Nephron (organoid): ENCODE measurements around the gene SMYD3.

Experiments
- H3K27ac Mint-ChIP-seq, 3 experiments: 2 replicates each; pipeline ENCODE4 v1.8.0; 2020; ENCODE audit warnings: mixed read lengths in 3 of 3, mild to moderate bottlenecking in 2 of 3, moderate library complexity in 1 of 3
- H3K27me3 Mint-ChIP-seq: 2 replicates; pipeline ENCODE4 v1.8.0; 2021; ENCODE audit warnings: low read depth, mild to moderate bottlenecking, moderate library complexity, mixed read lengths
- H3K36me3 Mint-ChIP-seq: 2 replicates; pipeline ENCODE4 v1.8.0; 2020; ENCODE audit warnings: low read depth, mixed read lengths
- H3K4me1 Mint-ChIP-seq: 2 replicates; pipeline ENCODE4 v1.8.0; 2020; ENCODE audit warnings: mixed read lengths
- H3K4me3 Mint-ChIP-seq, 3 experiments: 2 replicates each; pipeline ENCODE4 v1.8.0; 2020; ENCODE audit warnings: mild to moderate bottlenecking in 3 of 3, mixed read lengths in 3 of 3, moderate library complexity in 2 of 3
- H3K9me3 Mint-ChIP-seq: 2 replicates; pipeline ENCODE4 v1.8.0; 2020; ENCODE audit warnings: mixed read lengths
- CTCF ChIP-seq, 3 experiments: fragments of 200-600 bp; sonication (generic); IDR thresholded peaks; one replicate each; pipeline ENCODE4 v1.5.0; 2021; ENCODE audit warnings: antibody characterized with exemption in 3 of 3; ENCODE audit not compliant: unreplicated experiment in 3 of 3

SMYD3 gene

GRCh38 chr1:246146804-246147523, 360.1 kb downstream of the SMYD3 start:
- no peak for TF ChIP-seq CTCF (IDR thresholded peaks at IDR 0.05; ENCODE audit: unreplicated experiment in 3 of 3)
- Mint-ChIP-seq H3K4me3 (no peak overlapping the region), H3K36me3 (peaks cover 8% of the 10 kb centered on the region), H3K9me3 (no peaks in the 10 kb centered on the region), H3K4me1 (peaks cover 7% of the 10 kb centered on the region), H3K27me3 (peaks cover 3% of the 10 kb centered on the region), H3K27ac (no peak overlapping the region)

- no peak overlapping the region for H3K27ac Mint-ChIP-seq
- no peaks in the 10 kb centered on the region for H3K4me1 Mint-ChIP-seq
- H3K36me3 Mint-ChIP-seq, result peaks cover 8% of the 10 kb centered on the region
- peaks cover 3% of the 10 kb centered on the region for H3K27me3 Mint-ChIP-seq
- TF ChIP-seq CTCF (IDR thresholded peaks at IDR 0.05; ENCODE audit: unreplicated experiment in 3 of 3), result no peak
- H3K4me3 Mint-ChIP-seq, result no peak overlapping the region
- H3K9me3 Mint-ChIP-seq, result no peaks in the 10 kb centered on the region
These were observed 361.2 kb downstream of the SMYD3 start for GRCh38 chr1:246145900-246146299.

- H3K9me3 Mint-ChIP-seq, result no peaks in the 10 kb centered on the region
- no peak overlapping the region for H3K27ac Mint-ChIP-seq
- peaks cover 3% of the 10 kb centered on the region for H3K27me3 Mint-ChIP-seq
- no peaks in the 10 kb centered on the region for H3K4me1 Mint-ChIP-seq
- H3K4me3 Mint-ChIP-seq, result no peak overlapping the region
- TF ChIP-seq CTCF (IDR thresholded peaks at IDR 0.05; ENCODE audit: unreplicated experiment in 3 of 3), result no peak
- H3K36me3 Mint-ChIP-seq, result peaks cover 8% of the 10 kb centered on the region
These were observed 362.1 kb downstream of the SMYD3 start for GRCh38 chr1:246144931-246145330.

GRCh38 chr1:246142320-246142893, 364.7 kb downstream of the SMYD3 start:
- Mint-ChIP-seq H3K9me3 (no peaks in the 10 kb centered on the region), H3K4me1 (no peaks in the 10 kb centered on the region), H3K36me3 (peaks cover 8% of the 10 kb centered on the region), H3K4me3 (no peak overlapping the region), H3K27ac (no peak overlapping the region), H3K27me3 (peaks cover 3% of the 10 kb centered on the region)
- TF ChIP-seq CTCF (IDR thresholded peaks at IDR 0.05; ENCODE audit: unreplicated experiment in 3 of 3), result no peak

- Mint-ChIP-seq H3K9me3 (no peaks in the 10 kb centered on the region), H3K4me3 (no peak overlapping the region), H3K27me3 (peaks cover 3% of the 10 kb centered on the region), H3K36me3 (peaks cover 8% of the 10 kb centered on the region), H3K4me1 (no peaks in the 10 kb centered on the region), H3K27ac (no peak overlapping the region)
- TF ChIP-seq CTCF (IDR thresholded peaks at IDR 0.05; ENCODE audit: unreplicated experiment in 3 of 3), result no peak
These were observed 365.8 kb downstream of the SMYD3 start for GRCh38 chr1:246141306-246141705.

GRCh38 chr1:246139745-246140182, 367.3 kb downstream of the SMYD3 start:
- no peak for TF ChIP-seq CTCF (IDR thresholded peaks at IDR 0.05; ENCODE audit: unreplicated experiment in 3 of 3)
- H3K4me1 Mint-ChIP-seq, result no peaks in the 10 kb centered on the region
- H3K9me3 Mint-ChIP-seq, result no peaks in the 10 kb centered on the region
- H3K27me3 Mint-ChIP-seq, result peaks cover 3% of the 10 kb centered on the region
- H3K27ac Mint-ChIP-seq, result no peak overlapping the region
- no peaks in the 10 kb centered on the region for H3K36me3 Mint-ChIP-seq
- H3K4me3 Mint-ChIP-seq, result no peak overlapping the region
